Measurements from ENCODE around the gene DKKL1.

The DKKL1 gene

DNA sequence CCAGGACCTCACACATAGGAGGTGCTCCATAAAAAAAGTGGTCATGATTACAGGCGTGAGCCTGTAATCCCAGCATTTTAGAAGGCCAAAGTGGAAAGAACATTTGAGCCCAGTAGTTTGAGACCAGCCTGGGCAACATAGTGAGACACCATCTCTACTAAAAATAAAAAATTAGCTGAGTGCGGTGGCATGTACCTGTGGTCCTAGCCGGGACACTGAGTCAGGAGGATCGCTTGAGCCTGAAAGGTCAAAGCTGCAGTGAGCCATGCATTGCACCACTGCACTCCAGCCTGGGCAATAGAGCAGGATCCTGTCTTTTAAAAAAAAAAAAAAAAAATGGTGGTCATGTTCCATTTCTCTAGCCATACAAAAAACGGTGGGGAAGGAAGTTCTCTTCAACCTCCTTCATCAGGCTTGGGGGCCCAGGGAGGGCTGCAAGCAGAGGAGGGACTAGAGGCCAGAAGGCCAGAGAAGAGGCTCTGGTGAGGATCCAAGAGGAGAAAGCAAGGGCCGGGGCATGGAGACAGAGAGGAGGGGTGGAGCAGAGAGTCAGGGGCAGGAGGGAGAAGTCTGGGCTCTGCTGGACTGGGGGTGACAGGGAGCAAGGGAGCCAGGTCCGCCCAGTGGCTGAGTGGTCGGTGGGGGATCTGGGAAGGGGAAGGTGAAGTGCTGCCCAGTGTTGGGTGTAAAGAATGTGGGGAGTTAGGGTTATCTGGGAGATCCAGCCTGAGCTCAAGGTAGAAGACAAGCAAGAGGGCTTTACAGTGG is 33.2 kb downstream of the DKKL1 start:
- DNase-seq, result no peak

DNA sequence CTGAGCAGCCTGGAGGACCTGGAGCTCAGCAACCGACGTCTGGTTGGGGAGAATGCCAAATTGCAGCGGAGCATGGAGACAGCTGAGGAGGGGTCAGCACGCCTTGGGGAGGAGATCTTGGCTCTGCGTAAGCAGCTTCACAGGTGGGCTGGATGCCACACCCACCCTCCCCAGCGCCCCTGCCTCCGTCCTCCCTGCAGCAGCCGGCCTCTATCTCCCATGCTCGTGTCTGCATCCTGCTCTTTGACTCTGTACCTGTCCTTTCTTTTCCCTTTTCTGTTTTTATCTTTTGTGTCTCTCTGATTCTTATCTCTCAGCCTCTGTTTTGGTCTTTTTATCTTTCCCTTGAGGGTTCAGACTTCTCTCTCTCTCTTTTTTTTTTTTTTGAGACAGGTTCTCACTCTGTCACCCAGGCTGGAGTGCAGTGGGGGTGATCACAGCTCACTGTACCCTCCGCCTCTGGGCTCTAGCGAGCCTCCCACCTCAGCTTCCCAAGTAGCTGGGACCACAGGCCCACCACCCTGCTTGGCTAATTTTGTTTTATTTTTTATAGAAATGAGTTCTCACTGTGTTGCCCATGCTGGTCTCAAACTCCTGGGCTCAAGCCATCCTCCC is 34.4 kb downstream of the DKKL1 start:
- peak; percentile 17 for DNase-seq

DNA sequence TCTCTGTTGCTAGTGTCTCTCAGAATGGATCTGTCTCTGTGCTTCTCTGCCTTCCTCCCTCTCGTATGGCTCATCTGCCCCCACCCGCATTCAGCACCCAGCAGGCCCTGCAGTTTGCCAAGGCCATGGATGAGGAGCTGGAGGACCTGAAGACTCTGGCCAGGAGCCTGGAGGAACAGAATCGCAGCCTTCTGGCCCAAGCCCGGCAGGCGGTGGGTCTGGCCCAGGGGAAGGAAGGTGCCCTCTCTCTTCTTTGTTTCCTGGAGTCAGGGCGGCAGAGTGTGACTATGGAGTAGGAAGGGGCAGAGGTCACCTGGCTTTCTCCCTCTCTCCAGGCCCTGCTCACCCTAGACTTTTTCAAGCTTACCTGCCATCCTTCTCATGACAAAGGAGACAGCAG is 35.3 kb downstream of the DKKL1 start:
- DNase-seq, result no peak

DNA sequence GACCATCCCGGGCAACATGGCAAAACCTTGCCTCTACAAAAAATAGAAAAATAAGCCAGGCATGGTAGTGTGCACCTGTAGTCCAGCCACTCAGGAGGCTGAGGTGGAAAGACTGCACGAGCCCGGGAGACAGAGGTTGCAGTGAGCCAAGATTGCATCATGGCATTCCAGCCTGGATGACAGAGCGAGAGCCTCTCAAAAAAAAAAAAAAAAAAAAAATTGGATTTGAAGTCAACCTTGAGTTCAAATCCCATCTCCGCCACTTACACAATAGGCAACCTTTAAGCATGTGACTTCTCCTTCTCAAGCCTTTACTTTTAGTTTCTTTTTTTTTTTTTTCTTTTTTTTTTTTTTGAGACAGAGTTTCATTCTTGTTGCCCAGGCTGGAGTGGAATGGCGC is 36.4 kb downstream of the DKKL1 start:
- no peak for DNase-seq

DNA sequence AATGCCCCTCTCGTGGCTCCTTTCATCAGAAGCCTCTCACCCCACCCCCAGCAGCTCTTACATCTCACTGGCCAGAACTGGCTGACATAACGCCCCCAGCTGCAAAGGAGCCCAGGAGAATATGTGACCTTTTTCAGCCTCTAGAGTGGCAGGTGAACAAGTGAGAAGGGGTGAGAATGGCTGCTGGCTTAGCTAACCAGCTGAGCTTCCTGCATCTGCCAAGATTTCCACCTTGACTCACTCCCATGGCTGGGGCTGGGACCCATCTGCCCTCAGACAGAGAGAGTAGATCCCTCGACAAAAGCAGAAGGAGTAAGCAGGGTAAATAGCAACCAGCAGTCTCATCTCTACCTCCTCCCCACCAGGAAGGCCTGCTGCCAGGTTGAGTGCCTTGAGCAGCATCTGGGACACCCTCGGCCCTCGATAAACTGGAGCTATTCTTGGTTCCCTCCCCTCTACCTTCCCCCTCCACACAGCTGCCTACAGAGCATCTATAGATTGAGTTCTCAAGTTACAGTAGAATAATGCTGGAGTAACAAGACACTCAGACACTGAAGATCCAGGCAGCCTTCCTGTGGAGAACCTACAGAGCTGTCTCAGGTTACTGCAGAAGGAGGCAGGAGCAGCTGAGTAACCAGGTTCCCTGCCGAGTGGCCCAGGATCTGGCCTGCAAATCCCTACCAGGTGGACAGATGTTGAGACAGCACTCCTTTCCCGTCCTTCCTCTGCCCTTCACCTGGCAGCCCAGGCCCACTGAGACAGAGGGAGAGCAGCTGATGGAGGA is 39.9 kb downstream of the DKKL1 start:
- DNase-seq, result peak; percentile 78

DNA sequence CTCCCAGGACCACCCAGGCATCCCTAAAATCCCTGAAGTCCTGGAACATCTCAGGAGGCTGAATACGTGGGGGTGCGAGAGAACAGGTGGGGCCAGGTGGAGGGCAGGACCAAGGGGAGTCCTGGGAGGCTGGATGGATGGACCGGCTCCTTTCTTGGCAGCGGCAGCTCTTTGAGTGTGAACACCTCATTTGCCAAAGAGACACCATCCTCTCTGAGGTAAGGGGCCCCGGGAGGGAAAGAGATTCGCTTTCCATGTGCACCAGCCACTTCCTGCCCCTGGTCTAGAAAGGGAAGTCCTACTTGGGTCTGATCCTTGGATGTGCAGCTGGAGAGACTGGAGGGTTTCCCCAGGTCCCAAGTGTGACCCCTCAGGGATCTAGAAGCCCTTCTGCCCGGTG is 43.4 kb downstream of the DKKL1 start:
- no peak for DNase-seq

DNA sequence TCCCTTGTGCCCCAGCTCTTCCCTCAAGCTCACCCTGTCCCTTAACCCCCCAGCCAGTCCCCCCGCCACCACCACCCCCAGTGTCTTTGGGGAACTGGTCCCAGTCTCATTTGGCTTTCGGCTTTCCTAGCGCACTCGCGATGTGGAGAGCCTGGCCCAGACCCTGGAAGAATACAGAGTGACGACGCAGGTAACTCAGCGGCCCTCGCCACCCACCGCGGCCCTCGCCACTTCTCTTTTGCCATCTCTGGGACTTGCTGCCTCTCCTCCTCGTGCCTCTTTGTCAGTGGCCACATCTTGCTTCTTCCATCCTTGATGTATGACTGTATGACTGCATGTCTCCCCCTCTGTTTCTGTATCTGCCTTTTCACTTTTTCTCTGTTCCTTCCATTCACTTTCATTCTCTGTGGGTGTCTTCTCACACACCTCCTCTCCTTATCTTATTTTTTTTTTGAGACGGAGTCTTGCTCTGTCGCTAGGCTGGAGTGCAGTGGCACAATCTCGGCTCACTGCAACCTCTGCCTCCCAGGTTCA is 43.9 kb downstream of the DKKL1 start:
- DNase-seq, result no peak

DNA sequence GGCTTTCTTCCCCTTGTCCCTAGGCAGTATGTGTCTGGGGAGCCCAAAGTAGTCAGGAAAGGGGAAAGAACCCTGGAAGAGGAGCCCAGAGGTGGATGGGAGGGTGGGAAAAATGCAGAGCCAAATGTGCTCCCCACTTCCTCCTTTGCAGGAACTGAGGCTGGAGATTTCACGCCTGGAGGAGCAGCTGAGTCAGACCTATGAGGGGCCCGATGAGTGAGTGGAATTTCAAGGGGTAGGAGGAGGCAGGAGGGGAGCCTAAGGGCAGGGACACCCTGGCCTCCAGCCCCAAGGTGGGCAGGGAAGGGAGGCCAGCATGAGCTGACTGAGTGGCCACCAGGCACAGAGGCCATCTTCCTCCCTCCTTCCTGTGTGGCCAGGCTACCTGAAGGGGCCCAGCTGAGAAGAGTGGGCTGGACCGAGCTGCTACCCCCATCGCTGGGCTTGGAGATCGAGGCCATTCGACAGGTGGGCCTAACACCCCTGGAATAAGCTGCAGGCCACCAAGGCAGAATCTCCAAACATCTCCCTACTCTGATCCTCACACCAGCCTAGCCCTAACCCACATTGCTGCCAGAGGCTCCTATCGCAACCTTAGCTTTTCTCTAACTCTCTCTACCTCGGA is 45.3 kb downstream of the DKKL1 start:
- no peak for DNase-seq

DNA sequence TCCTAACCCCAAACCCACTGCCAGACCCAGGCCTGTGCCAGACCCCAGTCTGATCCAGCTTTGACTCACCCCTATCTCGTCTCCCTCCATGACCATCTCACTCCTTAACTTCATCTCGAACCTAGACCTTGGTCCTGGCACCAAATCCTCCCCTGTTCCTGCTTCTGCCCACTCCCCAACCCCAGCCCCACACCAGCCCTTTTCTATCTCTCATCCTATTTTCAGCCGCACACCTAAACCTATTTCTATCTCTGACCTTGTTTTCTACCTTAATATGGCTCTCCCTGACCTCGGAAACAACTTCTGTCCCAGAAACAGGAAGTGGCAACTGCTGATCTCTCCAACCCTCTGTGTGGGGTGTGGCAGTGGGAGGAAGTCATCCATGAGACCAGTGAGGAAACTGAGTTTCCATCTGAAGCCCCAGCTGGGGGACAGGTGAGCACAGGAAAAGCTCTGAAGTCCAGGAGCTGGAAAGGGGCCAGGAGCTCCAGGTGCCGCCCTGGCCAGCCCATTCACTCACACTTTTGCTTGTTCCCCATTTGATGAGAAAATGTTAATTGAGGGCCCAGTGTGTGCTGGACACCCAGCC is 45.9 kb downstream of the DKKL1 start:
- DNase-seq, result no peak

DNA sequence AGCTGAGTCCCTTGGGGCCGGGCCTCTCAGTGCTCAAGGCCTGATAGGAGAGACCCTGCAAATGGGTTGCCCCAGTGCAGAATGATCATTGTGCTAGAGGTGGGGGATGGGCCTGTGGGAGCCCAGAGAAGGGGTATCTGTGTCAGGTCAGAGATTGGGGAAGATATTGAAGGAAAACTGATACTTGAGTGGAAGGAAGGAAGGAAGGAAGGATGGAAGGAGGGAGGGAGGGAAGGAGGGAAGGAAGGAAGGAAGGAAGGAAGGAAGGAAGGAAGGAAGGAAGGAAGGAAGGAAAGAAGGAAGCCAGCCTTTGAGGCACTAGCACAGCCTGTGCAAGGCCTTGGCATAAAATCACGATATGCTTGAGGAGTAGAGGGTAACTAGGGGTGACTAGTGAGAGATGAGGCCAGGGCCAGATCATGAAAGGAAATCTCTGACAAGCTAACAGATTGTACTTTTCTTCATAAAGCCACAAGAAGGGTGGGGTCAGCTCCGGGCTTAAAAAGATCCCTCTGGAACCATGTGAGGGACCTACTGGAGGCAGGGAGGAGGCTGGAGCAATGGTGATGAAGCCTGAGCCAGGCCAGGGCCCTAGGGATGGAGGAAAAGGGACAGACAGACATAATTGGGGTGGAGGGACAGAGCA is 48.1 kb downstream of the DKKL1 start:
- DNase-seq, result no peak

DNA sequence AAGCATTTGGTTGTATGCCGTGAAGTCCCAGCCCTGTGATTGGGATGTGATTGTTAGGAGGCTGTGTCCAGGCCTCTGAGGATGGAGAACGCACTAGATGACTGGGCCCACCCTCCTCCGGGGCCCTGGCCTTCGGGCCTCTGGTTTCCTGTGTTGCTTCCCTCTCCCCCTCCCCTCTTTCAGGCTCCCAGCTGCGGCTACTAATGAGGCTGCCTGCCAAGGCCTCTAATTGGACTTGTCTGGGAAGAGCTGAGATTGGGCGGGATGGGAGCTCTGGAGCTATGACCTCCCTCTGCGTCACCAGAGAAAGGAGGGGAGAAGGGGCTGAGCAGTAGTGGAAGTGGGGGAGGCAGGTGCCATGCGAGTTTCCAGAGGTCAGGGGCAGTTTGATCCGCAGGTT is 49.7 kb downstream of the DKKL1 start:
- peak; percentile 96 for DNase-seq

DNA sequence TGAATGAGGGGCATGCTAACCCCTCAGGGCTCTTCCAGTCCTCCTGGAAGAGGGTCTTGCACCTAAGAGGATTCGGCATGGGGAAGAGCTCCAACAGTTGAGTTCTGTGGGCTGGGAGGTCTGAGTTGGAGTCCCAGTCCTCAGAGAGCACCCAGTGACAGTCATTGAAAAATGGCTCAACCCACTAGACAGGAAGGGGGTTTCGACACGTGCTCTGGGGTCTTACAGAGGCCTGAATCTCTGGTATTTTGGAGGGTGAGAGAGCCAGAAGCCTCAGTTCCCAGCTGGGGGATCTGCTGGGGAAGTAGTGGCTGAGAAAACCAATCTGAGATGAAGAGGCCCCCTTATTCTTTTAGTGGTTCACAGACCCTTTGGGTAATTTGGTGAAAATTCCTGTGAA is 50.6 kb downstream of the DKKL1 start:
- DNase-seq, result no peak

DNA sequence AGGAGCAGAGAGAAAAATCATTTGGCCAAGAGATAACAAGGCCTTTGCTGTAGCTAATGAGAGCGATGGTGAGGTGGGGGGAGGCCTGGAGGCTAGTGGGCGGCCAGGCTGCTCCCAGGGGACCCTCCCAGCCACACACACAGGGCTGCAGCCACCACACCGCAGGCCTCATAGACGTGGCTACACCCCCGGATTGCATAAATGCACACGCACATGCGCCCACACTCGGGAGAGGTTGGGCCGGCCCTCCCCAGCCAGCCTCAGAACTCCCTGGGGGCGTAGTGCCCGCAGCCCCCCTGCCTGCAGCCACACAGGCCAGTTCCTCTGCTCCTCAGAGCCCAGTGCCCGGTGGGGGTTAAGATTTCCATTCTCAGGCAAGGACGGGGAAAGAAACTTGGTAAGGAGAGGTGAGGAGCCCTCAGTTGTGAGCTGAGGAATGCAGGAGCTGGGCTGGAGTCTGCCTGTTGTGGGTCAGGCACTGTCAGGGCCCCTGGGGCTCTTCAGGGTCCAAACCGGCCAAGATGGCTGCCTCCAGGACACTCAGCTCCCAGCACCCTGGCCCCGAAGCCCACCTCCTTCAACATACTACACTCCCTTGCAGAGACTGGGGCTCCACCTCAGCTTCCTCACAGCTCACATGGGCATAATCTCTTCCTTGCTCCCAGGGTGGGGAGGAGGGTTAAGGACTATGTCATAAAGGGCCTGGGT is 51.6 kb downstream of the DKKL1 start:
- DNase-seq, result peak; percentile 43

DNA sequence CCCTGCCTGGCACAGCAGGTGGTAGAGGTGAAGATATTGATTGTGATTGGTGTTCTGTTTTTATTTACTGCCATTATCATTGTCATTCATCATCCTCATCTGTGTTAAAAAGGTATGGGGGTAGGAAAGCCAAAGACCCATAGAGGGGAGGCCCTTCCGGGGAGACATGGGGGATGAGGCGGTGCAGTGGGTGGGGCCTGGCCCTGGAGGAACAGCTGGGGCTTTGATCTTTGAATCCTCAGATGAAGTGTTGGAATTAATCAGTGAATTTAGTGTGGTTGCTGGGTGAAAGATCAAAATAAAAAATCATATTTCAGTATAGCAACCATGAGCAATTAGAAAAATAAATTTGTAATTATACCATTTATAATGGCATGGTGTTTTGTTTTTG is 52.1 kb downstream of the DKKL1 start:
- peak; percentile 52 for DNase-seq

DNA sequence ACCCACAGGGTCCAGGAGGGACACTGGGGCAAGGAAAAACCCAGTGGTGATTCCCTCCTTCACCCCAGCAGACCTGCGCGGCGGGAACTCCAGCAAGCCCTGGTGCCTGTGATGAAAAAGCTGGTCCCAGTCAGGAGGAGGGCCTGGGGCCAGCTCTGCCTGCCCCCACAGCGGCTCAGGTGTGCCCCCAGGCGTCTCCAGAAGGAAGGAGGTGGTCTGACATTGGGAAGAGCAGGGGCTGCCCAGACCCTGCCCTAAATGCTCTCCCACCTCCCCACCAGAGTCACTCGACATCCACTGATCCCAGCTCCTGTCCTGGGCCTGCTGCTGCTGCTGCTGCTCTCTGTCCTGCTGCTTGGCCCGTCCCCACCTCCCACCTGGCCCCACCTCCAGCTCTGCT is 53.4 kb downstream of the DKKL1 start:
- DNase-seq, result no peak

DNA sequence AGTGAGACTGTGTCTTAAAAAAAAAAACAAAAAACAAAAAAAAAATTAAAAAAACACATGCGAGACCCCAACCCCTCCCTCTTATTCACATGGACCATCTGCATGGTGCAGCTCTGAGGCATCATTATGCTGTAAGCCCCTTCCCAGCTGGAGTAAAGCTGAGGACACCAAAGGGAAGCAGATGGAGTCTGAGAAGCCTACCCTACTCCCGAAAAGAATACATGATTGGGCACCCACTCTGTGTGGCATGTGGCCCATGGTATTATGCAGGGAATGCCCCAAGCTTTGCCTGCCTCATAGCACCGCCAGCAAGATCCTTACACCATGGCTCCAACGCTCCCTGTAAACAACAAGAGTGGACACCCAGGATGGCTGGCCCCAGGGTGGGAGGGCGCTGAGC is 54.8 kb downstream of the DKKL1 start:
- DNase-seq, result peak; percentile 58

DNA sequence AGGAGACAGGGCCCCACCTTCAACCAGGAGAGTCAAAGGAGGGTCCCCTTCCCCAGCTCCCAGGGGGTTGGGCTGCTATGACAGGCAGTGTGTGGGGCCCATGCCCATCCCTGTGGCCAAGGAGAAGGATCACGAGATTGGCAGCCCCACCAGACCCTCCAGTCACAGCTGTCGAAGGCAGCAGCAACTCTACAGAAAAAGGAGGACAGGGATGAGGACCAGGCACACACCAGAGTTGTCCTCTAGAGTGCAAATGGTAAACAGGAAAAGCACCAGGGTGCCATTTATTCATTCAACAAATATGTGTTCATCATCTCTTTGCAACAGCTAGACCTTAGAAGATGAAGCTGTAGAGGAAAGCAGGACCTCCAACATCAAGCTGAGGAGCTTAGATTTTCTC is 55.5 kb downstream of the DKKL1 start:
- no peak for DNase-seq

DNA sequence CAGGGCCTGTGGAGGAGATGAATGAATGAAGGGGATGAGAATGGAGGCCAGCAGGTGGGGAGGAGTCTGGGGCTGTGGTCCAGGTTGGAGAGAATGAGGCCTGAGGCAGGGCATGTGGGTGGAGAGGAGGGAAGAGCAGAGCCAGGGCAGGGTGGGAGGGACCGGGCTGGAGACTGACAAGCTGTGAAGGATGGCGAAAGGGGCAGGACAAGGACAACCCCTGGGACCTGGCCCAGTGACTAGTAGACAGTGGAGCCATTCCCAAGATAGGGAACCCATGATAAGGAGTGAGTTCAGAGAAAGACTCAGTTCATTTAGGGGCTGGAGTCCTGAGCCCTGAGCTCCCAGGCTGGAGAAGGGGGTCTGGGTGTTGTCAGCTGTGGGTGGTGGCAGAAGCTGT is 56.5 kb downstream of the DKKL1 start:
- no peak for DNase-seq

DNA sequence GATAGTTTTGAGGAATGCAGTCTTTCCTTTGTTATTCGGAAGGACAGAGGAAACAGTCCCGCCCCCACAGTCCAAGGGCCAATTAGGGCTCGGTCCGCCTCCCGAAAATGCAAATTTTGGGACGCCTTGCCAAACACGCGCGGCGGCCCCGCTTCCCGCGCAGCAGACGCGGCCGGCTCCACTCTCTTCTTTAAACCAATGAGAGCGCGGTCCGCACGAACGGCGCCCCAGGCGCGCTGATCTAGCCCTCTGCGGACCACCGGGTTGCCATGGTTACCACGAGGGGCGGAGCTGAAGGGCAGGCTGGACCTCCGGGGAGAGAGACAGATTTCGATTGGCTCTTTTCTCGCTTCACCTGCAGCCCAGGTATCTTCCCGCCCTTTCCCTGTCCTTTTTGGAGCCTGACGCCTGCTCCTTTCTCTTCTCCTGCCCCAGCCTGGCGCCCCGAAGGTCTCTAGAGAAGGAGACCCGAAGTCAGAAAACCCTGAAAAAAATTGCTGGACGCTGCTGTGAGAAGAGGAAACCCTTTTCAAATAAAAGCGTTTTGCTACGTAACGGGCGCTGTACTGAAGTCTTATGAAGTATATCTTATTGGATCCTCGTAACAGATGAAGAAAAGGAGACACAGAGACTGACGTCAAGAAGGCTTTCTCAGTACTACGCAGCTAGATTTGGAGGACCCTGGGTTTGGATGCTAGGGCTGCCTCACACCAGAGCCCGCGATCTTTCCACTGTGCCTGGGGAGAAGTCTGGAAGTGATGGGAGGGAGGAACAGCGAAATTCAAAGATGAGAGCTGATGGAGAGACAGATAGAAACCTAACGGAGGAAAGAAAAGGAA is 57.6 kb downstream of the DKKL1 start:
- DNase-seq, result peak; percentile 95

DNA sequence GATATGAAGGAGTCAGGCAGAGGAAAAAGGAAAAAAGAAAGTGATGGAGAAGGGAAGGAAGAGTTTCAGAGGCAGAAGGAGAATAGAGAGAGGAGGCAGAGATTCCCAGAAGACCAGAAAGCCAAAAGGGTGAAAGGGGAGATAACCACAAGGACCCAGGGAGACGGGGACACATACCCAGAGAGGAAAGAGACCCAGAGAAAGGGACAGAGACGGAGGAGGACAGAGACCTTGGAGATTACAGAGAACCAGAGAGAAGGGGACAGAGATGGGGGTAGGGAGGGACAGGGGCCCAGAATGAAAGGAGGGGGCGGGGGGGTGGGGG is 58.2 kb downstream of the DKKL1 start:
- no peak for DNase-seq
